Measurements from ENCODE around the gene SLIT3. TPM values are rescaled to one million over a fixed set of nuclear protein-coding genes. Genes with fewer than 3 reads are reported as not detected.

The SLIT3 gene
- total RNA-seq (2021), result 0.75 and 0.92 TPM in 2 replicates
- long read RNA-seq, partial matches to known transcripts, result 1 of 1 reads
- long read RNA-seq, other reads (novel, unspliced or antisense), result 0 of 1 reads

DNA sequence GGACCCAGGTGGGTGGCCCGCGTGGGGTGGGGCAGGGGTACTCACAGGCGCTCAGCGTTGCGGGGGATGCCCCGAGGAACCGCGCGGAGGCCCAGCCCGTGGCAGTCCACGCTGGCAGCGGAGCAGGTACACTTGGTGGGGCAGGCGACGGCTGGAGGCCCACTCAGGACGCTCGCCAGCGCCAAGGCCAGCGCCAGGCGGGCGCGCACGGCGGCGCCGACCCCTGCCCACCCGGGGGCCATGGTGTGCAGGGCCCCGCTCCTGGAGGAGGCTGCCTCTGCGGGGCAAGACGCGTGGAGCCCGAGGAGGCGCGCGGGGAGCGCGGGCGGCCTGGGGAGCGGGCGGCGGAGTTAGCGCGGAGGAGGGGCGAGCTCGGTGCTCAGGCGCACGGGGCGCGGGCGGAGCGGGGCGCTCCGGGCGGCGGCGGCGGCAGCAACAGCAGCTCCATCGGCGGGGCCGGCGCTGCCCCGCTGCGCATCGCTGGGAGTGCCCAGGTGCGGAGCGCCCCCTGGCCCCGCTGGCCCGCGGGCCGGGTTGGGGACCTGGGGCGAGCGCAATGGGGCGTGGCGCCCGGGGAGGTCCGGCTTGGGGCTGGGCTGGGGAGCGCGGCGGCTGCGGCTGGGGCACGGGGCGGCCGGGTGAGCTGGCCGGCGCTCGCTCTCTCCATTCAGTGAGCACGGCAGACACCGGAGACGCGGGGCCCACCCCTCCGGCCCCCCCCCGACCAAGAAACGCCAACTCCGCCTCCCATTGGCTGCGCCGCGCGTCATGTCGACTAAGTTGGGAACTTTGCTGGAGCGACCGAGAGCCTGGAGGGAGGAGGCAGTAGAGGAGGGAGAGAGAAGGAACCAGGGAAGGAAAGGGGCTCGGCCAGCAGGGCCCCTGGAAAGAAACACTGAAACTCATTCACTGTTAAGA is at the start of gene SLIT3:
Gene SLIT3, minus strand, starts transcription at position 672 of the 918 bp plus-strand sequence. Its CDS starts 430 bp downstream, at position 242.
- Histone ChIP-seq H3K27me3 (ENCODE audit: insufficient read depth, low read length) (peaks cover 17% of the 10 kb centered on the region), H4K8ac (replicated peaks; ENCODE audit: insufficient read length, low read depth, low read length) (no peak within 1 kb of the TSS), H3K9ac (ENCODE audit: extremely low read depth, insufficient read length, low read length) (no peak within 1 kb of the TSS), H3K79me2 (ENCODE audit: insufficient read depth, low read length) (no peaks in the 10 kb centered on the region), H3T11ph (ENCODE audit: low read length) (no peak within 1 kb of the TSS), H3K9me3 (ENCODE audit: control insufficient read depth, low read depth, low read length) (no peaks in the 10 kb centered on the region), H4K91ac (ENCODE audit: insufficient read length, low read depth, low read length) (no peak within 1 kb of the TSS), H3K56ac (ENCODE audit: insufficient read length, low read depth, low read length) (no peak within 1 kb of the TSS), H2BK20ac (ENCODE audit: low read depth, low read length, poor library complexity, severe bottlenecking) (no peak within 1 kb of the TSS), H3K23me2 (ENCODE audit: insufficient read length, low read depth, low read length, poor library complexity, severe bottlenecking) (no peaks in the 10 kb centered on the region), H2BK5ac (ENCODE audit: insufficient read length, low read length) (no peak within 1 kb of the TSS), H2BK15ac (ENCODE audit: low read depth, low read length) (no peak within 1 kb of the TSS), H3K23ac (ENCODE audit: insufficient read length, low read depth, low read length) (no peak within 1 kb of the TSS), H2AK5ac (ENCODE audit: insufficient read length, low read length) (no peak within 1 kb of the TSS), H3K4me1 (ENCODE audit: insufficient read depth, low read length) (0 out of 2 replicates have a peak, but pooled peaks cover 2% of the 10 kb centered on the region), H3K79me1 (ENCODE audit: insufficient read depth, low read depth, low read length, poor library complexity, severe bottlenecking) (no peaks in the 10 kb centered on the region), H3K14ac (ENCODE audit: insufficient read depth, low read length) (no peak within 1 kb of the TSS), H4K20me1 (ENCODE audit: control insufficient read depth, insufficient read depth, insufficient read length) (no peaks in the 10 kb centered on the region), H2BK12ac (ENCODE audit: insufficient read length, low read depth, low read length) (no peak within 1 kb of the TSS), H2AFZ (ENCODE audit: low read length) (no peak within 1 kb of the TSS), H3K27ac (ENCODE audit: insufficient read length, low read depth, low read length) (no peak within 1 kb of the TSS), H4K5ac (ENCODE audit: insufficient read length, low read depth, low read length) (no peak within 1 kb of the TSS), H3K4ac (ENCODE audit: low read depth, low read length) (no peak within 1 kb of the TSS), H3K18ac (ENCODE audit: insufficient read length, low read depth, low read length) (no peak within 1 kb of the TSS), H3K4me2 (ENCODE audit: insufficient read depth, insufficient read length, low read length) (peak within 1 kb of the TSS; percentile 46), H2BK120ac (ENCODE audit: low read depth, low read length, poor library complexity, severe bottlenecking) (no peak within 1 kb of the TSS)
- Mint-ChIP-seq H3K36me3 (ENCODE audit: insufficient read depth in 1 of 3, low read depth in 3 of 3) (no peaks in the 10 kb centered on the region), H3K27me3 (ENCODE audit: low read depth) (peaks cover 90% of the 10 kb centered on the region), H3K27ac (no peak within 1 kb of the TSS; a peak in 1 of 7 replicates), H3K9me3 (no peaks in the 10 kb centered on the region), H3K4me3 (peak within 1 kb of the TSS; percentile 64 to 85), H3K4me1 (peaks cover 22 to 24% of the 10 kb centered on the region in 2 experiments)
- WGBS (ENCODE audit: extremely low coverage, insufficient read length, low lambda C conversion rate), result no CpG with 5 or more reads among the region's 101 CpGs
- DNase-seq, result peak; percentile 87
- TF ChIP-seq, protein P1, sequence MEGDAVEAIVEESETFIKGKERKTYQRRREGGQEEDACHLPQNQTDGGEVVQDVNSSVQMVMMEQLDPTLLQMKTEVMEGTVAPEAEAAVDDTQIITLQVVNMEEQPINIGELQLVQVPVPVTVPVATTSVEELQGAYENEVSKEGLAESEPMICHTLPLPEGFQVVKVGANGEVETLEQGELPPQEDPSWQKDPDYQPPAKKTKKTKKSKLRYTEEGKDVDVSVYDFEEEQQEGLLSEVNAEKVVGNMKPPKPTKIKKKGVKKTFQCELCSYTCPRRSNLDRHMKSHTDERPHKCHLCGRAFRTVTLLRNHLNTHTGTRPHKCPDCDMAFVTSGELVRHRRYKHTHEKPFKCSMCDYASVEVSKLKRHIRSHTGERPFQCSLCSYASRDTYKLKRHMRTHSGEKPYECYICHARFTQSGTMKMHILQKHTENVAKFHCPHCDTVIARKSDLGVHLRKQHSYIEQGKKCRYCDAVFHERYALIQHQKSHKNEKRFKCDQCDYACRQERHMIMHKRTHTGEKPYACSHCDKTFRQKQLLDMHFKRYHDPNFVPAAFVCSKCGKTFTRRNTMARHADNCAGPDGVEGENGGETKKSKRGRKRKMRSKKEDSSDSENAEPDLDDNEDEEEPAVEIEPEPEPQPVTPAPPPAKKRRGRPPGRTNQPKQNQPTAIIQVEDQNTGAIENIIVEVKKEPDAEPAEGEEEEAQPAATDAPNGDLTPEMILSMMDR (conservative IDR thresholded peaks at IDR 0.05), result no peak; the same call in 2 of the 3 replicates
